ENCODE measurements around the gene TULP4.

The TULP4 gene

DNA sequence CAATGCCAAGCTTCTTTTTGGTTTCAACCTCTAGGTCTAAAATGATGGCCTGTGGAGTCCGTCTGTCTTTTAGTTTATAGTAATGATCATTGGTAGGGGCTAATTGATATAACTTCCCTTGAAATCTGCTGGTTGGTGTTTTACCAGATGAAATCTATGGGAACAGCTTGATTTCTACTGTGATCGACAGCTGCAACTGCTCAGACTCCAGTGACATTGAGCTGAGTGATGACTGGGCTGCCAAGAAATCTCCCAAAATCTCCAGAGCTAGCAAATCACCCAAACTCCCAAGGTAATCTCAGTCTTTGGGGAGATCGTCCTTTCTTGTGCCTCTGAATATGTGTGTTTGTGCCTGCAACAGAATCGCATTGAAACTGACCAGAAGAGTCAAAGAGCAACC is 177.2 kb downstream of the TULP4 start:
- DNase-seq (ENCODE audit: extremely low read depth in 1 of 2, low read depth in 1 of 2): no peak

GRCh38 chr6:158492881-158493280 is 180.6 kb downstream of the TULP4 start:
- no peak for DNase-seq (ENCODE audit: extremely low read depth in 1 of 2, low read depth in 1 of 2)

GRCh38 chr6:158496700-158497099 is 184.4 kb downstream of the TULP4 start:
- DNase-seq (ENCODE audit: extremely low read depth in 1 of 2, low read depth in 1 of 2): no peak

DNA sequence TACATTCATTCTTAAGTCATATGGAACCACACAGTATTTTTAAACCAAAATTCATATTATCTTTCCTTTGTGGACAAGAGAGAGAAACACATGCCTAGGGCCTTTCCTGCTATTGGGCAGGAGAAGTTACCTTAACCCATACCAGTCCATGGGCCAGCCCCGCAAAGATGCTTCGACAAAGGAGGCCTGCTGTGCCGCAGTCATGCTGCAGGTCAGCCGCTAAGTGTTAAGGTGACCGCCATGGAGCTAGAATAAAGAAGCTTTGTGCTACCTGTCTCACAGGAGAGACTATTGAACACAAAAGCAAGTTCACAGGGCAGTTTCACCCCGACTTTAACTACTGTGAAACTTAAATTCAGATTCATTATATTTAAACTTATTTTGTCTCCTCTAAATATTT is 185.4 kb downstream of the TULP4 start:
- no peak for DNase-seq (ENCODE audit: extremely low read depth in 1 of 2, low read depth in 1 of 2)

DNA sequence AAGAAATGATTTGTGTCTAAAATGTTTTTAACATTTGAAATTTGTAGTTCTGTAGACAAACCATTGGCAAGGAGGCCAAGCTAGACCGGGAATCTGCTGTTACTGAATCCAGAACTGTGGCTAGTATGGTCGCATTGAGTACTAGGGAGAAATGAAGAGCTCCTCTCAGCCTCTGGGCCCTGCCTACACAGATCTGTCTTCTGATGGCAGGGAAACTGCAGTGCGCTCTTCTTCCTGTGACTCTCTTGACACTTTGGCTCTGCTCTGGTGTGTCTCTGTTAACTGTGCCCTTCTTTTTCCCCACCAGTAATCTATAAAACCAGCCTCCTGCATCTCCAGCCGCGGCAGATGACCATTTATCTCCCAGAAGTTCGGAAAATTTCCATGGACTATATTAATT is 186.1 kb downstream of the TULP4 start:
- DNase-seq (ENCODE audit: extremely low read depth in 1 of 2, low read depth in 1 of 2): no peak

- no peak for DNase-seq (ENCODE audit: extremely low read depth in 1 of 2, low read depth in 1 of 2)
Observed at GRCh38 chr6:158499601-158500000, 187.3 kb downstream of the TULP4 start.

GRCh38 chr6:158500016-158500735 is 187.9 kb downstream of the TULP4 start:
- no peak for DNase-seq (ENCODE audit: extremely low read depth in 1 of 2, low read depth in 1 of 2)

- DNase-seq (ENCODE audit: extremely low read depth in 1 of 2, low read depth in 1 of 2): no peak
Observed at GRCh38 chr6:158501360-158502262, 189.3 kb downstream of the TULP4 start.

GRCh38 chr6:158502263-158502950 is 190.1 kb downstream of the TULP4 start:
- no peak for DNase-seq (ENCODE audit: extremely low read depth in 1 of 2, low read depth in 1 of 2)

GRCh38 chr6:158503222-158503621 is 191.0 kb downstream of the TULP4 start:
- DNase-seq (ENCODE audit: extremely low read depth in 1 of 2, low read depth in 1 of 2): no peak

GRCh38 chr6:158503846-158504245 is 191.6 kb downstream of the TULP4 start:
- DNase-seq (ENCODE audit: extremely low read depth in 1 of 2, low read depth in 1 of 2): no peak

GRCh38 chr6:158505194-158505593 is 192.9 kb downstream of the TULP4 start:
- no peak for DNase-seq (ENCODE audit: extremely low read depth in 1 of 2, low read depth in 1 of 2)

GRCh38 chr6:158506601-158507000 is 194.3 kb downstream of the TULP4 start:
- no peak for DNase-seq (ENCODE audit: extremely low read depth in 1 of 2, low read depth in 1 of 2)

DNA sequence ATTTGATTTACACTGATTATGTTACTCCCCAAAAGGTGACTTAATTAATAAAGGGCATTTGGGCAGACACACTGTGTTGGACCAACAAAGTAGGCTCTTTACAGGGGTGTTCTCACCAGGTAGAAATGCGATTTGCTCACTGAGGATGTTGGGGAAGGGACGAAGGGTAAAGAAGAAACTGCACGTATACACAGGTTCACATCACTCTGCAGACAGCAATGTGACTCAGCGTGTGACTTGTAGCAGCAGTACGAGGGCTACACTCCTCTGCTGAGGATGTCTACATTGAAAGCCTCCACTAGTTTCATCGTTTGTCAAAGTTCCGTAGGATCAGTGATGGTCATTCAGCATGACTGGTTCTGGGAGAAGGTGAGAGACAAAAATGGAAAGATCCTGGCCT is 194.9 kb downstream of the TULP4 start:
- no peak for DNase-seq (ENCODE audit: extremely low read depth in 1 of 2, low read depth in 1 of 2)

DNA sequence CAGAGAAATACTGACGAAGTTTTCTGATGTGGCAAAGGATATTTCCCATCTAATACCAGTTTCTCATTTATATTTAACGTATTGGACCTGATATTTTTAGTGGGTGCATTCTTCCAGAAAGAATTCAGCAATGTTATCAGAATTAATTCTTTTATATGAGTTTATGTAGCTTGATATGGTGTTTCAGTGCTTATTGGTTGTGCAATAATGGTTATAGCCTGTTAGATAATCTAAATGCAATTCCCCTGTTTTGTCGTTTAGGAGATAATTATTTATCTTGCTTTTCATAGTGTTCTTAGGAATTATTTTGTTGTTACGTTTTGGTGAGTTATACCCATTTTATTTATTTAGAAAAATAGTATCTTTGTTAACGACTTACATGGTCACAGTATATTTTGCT is 196.2 kb downstream of the TULP4 start:
- DNase-seq (ENCODE audit: extremely low read depth in 1 of 2, low read depth in 1 of 2): no peak

GRCh38 chr6:158509465-158509864 is 197.2 kb downstream of the TULP4 start:
- DNase-seq (ENCODE audit: extremely low read depth in 1 of 2, low read depth in 1 of 2): no peak

GRCh38 chr6:158512809-158513208 is 200.5 kb downstream of the TULP4 start:
- DNase-seq (ENCODE audit: extremely low read depth in 1 of 2, low read depth in 1 of 2): no peak

GRCh38 chr6:158514176-158514575 is 201.9 kb downstream of the TULP4 start:
- no peak for DNase-seq (ENCODE audit: extremely low read depth in 1 of 2, low read depth in 1 of 2)

GRCh38 chr6:158514991-158515390 is 202.7 kb downstream of the TULP4 start:
- no peak for DNase-seq (ENCODE audit: extremely low read depth in 1 of 2, low read depth in 1 of 2)

DNA sequence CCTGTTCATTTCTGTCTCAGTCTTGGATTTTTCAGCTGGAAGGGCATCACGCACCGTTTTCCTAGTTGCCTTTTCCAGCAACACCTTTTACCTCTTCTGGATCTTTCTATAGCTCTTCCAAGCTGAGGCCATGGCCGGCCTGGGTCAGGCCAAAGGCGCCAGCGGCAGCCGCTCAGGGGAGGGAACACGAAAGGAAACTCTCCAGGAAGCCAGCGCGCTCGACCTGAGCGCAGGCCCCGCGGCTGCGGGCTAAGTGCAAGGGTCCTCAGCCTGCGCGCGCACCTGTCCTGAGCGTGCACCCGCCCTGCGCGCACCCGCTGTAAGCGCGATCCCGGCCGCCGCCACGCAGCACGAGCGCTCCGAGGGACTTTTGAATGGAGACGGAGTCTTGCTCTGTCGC is 203.8 kb downstream of the TULP4 start:
- no peak for DNase-seq (ENCODE audit: extremely low read depth in 1 of 2, low read depth in 1 of 2)

GRCh38 chr6:158517038-158517437 is 204.8 kb downstream of the TULP4 start:
- no peak for DNase-seq (ENCODE audit: extremely low read depth in 1 of 2, low read depth in 1 of 2)

GRCh38 chr6:158517581-158517980 is 205.3 kb downstream of the TULP4 start:
- no peak for DNase-seq (ENCODE audit: extremely low read depth in 1 of 2, low read depth in 1 of 2)
